Sigmoid colon (tissue), 7 donors: ENCODE measurements around the gene IFI27. TPM values are rescaled to one million over a fixed set of nuclear protein-coding genes. Genes with fewer than 3 reads are reported as not detected.
A peak's percentile ranks its signal among the peaks of the same experiment; 100 is the strongest.

Experiments used
- DNase-seq: peaks from one replicate; pipeline ENCODE4 v3.0.0-alpha.2; 2019
- H3K27ac ChIP-seq, 4 donors: fragments of 200-600 bp; sonication (generic); one replicate each; pipeline ENCODE4 v1.5.1; 2016 to 2019; ENCODE audit warnings: mild to moderate bottlenecking in 1 of 4
- H3K27me3 ChIP-seq, 3 donors: fragments of 200-600 bp; sonication (generic); one replicate each; pipeline ENCODE4 v1.5.1; 2019; ENCODE audit warnings: mild to moderate bottlenecking in 1 of 3
- H3K36me3 ChIP-seq, 4 donors: fragments of 200-600 bp; sonication (generic); one replicate each; pipeline ENCODE4 v1.5.1; 2016 to 2019
- H3K4me1 ChIP-seq, 4 donors: fragments of 200-600 bp; sonication (generic); one replicate each; pipeline ENCODE4 v1.5.1; 2017 to 2019
- H3K4me3 ChIP-seq, 4 donors: fragments of 200-600 bp; sonication (generic); one replicate each; pipeline ENCODE4 v1.5.1; 2017 to 2019; ENCODE audit warnings: mild to moderate bottlenecking in 2 of 4, moderate library complexity in 1 of 4
- H3K9me3 ChIP-seq, 4 donors: fragments of 200-600 bp in 3 of 4; sonication (generic) in 3 of 4; one replicate each; pipeline versions ENCODE4 v1.5.1 to v1.6.1; 2013 to 2019
- CTCF ChIP-seq, 4 experiments: fragments of 450-650 bp in 3 of 4; fragments of 200-600 bp in 1 of 4; IDR thresholded peaks; one replicate each; pipeline ENCODE4 v1.5.1; 2016 to 2019; ENCODE audit warnings: antibody characterized with exemption in 4 of 4, mild to moderate bottlenecking in 3 of 4, moderate library complexity in 2 of 4
- EP300 ChIP-seq, 4 donors: sonication (generic); formaldehyde crosslinking; IDR thresholded peaks; one replicate each; pipeline ENCODE4 v1.6.1; 2017; ENCODE audit warnings: antibody characterized with exemption in 4 of 4
- POLR2A ChIP-seq, 2 donors: fragments of 450-650 bp; IDR thresholded peaks; one replicate each; pipeline ENCODE4 v1.6.1; 2016; ENCODE audit warnings: antibody characterized with exemption in 2 of 2, mild to moderate bottlenecking in 2 of 2, moderate library complexity in 2 of 2
- POLR2AphosphoS5 ChIP-seq, 4 donors: sonication (generic); formaldehyde crosslinking; IDR thresholded peaks; one replicate each; pipeline ENCODE4 v1.6.1; 2017; ENCODE audit warnings: antibody characterized with exemption in 4 of 4
- WGBS, 2 donors: extraction: QIAGEN DNeasy Blood & Tissue Kit; methylation state at CpG; one replicate each; pipeline ENCODE4 v1.1.7; 2013; 5-methylcytosine and 5-hydroxymethylcytosine counted together
- intact Hi-C: fragments of 100-400 bp; cut with DNase I; formaldehyde crosslinking; loops from one replicate; pipeline ENCODE4 v1.15.1; 2023
- polyA plus RNA-seq, 3 donors: library from polyadenylated mRNA; stranded (reverse); fragments of 200-250 nt; gene quantifications; one replicate each; pipeline ENCODE4 v1.2.3, GENCODE V29; 2013
- total RNA-seq, 4 donors: library from RNA; depleted of rRNA; stranded (reverse); fragments of >200 nt; gene quantifications; one replicate each; pipeline ENCODE4 v1.1.0, GENCODE V29; 2016
- donor health status: healthy with polysubstance abuse.
- donor health status: Bipolar disorder and iron deficiency.
- donor health status: healthy.

Gene IFI27
- total and polyA plus RNA-seq, 7 donors, result 25.2 to 3,562 (median 183) TPM

- Histone ChIP-seq H3K9me3 (peaks cover 0 to 8% (median 5%) of the 10 kb centered on the region in 4 donors), H3K4me3 (no peak overlapping the region), H3K27me3 (no peaks in the 10 kb centered on the region), H3K4me1 (no peaks in the 10 kb centered on the region), H3K27ac (no peak overlapping the region), H3K36me3 (no peaks in the 10 kb centered on the region)
- DNase-seq, result peak; percentile 58
- TF ChIP-seq CTCF (IDR thresholded peaks at IDR 0.05), result no peak
- no peak for TF ChIP-seq EP300 (IDR thresholded peaks at IDR 0.05)
- TF ChIP-seq POLR2AphosphoS5 (IDR thresholded peaks at IDR 0.05), result no peak
- TF ChIP-seq POLR2A (IDR thresholded peaks at IDR 0.05), result no peak
- intact Hi-C loops, result no loop called here
- 76 to 83% methylated on average over 9 of the region's 9 CpGs for WGBS, 2 donors
Observed at GRCh38 chr14:94117856-94118255, 7.3 kb downstream of the IFI27 start.

- H3K9me3 ChIP-seq, result peaks cover 0 to 8% (median 5%) of the 10 kb centered on the region in 4 donors
- H3K27me3 ChIP-seq, result no peaks in the 10 kb centered on the region
- no peak for TF ChIP-seq POLR2A (IDR thresholded peaks at IDR 0.05)
- TF ChIP-seq EP300 (IDR thresholded peaks at IDR 0.05), result no peak
- no peak for TF ChIP-seq CTCF (IDR thresholded peaks at IDR 0.05)
- no peak for TF ChIP-seq POLR2AphosphoS5 (IDR thresholded peaks at IDR 0.05)
- DNase-seq, result peak; percentile 10
- H3K36me3 ChIP-seq, result no peaks in the 10 kb centered on the region
- no peak overlapping the region for H3K27ac ChIP-seq
- H3K4me1 ChIP-seq, result no peaks in the 10 kb centered on the region
- intact Hi-C loops, result no loop called here
- H3K4me3 ChIP-seq, result no peak overlapping the region
Observed at GRCh38 chr14:94119071-94119470, 8.5 kb downstream of the IFI27 start.

GRCh38 chr14:94120667-94121340 lies 10.3 kb downstream of the IFI27 start:
- Histone ChIP-seq H3K4me1 (no peaks in the 10 kb centered on the region), H3K27me3 (no peaks in the 10 kb centered on the region), H3K9me3 (peaks cover 0 to 8% (median 5%) of the 10 kb centered on the region in 4 donors), H3K36me3 (no peaks in the 10 kb centered on the region), H3K27ac (no peak overlapping the region), H3K4me3 (no peak overlapping the region)
- WGBS, 2 donors, result 83 to 89% methylated on average over 5 of the region's 5 CpGs
- peak; percentile 50 for DNase-seq
- TF ChIP-seq POLR2AphosphoS5 (IDR thresholded peaks at IDR 0.05) (no peak), EP300 (IDR thresholded peaks at IDR 0.05) (no peak), CTCF (IDR thresholded peaks at IDR 0.05) (no peak), POLR2A (IDR thresholded peaks at IDR 0.05) (no peak)
- intact Hi-C loops, result no loop called here

GRCh38 chr14:94121485-94121884 lies 10.9 kb downstream of the IFI27 start:
- TF ChIP-seq CTCF (IDR thresholded peaks at IDR 0.05) (no peak), EP300 (IDR thresholded peaks at IDR 0.05) (no peak)
- Histone ChIP-seq H3K4me1 (no peaks in the 10 kb centered on the region), H3K36me3 (no peaks in the 10 kb centered on the region), H3K9me3 (peaks cover 0 to 8% (median 5%) of the 10 kb centered on the region in 4 donors), H3K4me3 (no peak overlapping the region), H3K27me3 (no peaks in the 10 kb centered on the region), H3K27ac (no peak overlapping the region)
- peak; percentile 50 for DNase-seq
- intact Hi-C loops, result no loop called here
- WGBS, 2 donors, result 65 to 69% methylated on average over 3 of the region's 3 CpGs

GRCh38 chr14:94122438-94122837 lies 11.9 kb downstream of the IFI27 start:
- Histone ChIP-seq H3K4me1 (no peaks in the 10 kb centered on the region), H3K9me3 (peaks cover 0 to 8% (median 5%) of the 10 kb centered on the region in 4 donors), H3K27ac (no peak overlapping the region), H3K4me3 (no peak overlapping the region), H3K36me3 (no peaks in the 10 kb centered on the region), H3K27me3 (no peaks in the 10 kb centered on the region)
- intact Hi-C loops, result no loop called here
- 79 to 95% methylated on average over 3 of the region's 3 CpGs for WGBS, 2 donors
- peak; percentile 8 for DNase-seq
- TF ChIP-seq CTCF (IDR thresholded peaks at IDR 0.05) (no peak), POLR2A (IDR thresholded peaks at IDR 0.05) (no peak), EP300 (IDR thresholded peaks at IDR 0.05) (no peak), POLR2AphosphoS5 (IDR thresholded peaks at IDR 0.05) (no peak)
